Prostate gland (tissue), 2 donors: ENCODE results near the gene CUL4B.

Source experiments
- POLR2AphosphoS5 ChIP-seq: sonication (generic); formaldehyde crosslinking; IDR thresholded peaks from one replicate; pipeline ENCODE4 v1.6.1; 2017; ENCODE audit warnings: antibody characterized with exemption
- TF ChIP-seq, protein P1 (sequence below), 4 experiments: fragments of 200-600 bp in 2 of 4; fragments of 450-650 bp in 2 of 4; sonication (generic) in 2 of 4; IDR thresholded peaks; 1 replicate in 3 of 4; 2 replicates in 1 of 4; pipeline ENCODE4 v1.5.1; 2016 to 2019; ENCODE audit warnings: antibody characterized with exemption in 4 of 4, mild to moderate bottlenecking in 2 of 4, moderate library complexity in 2 of 4

DNA sequence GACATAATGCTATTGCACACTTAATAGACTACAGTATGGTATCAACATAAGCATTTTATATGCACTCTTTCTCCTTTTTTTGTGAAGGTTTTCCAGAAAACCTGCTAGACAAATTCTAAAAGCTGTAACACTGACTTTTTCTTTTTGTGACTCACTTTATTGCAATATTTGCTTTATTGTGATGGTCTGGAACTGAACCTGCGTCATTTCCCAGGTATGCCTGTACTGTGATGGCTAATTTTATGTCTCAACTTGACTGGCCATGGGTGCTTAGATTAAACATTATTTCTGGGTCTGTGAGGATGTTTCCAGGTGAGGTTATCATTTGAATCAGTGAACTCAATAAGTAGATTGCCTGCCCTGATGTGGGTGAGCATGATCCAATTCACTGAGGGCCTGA, 56.2 kb downstream of the CUL4B start:
- TF ChIP-seq, protein P1, sequence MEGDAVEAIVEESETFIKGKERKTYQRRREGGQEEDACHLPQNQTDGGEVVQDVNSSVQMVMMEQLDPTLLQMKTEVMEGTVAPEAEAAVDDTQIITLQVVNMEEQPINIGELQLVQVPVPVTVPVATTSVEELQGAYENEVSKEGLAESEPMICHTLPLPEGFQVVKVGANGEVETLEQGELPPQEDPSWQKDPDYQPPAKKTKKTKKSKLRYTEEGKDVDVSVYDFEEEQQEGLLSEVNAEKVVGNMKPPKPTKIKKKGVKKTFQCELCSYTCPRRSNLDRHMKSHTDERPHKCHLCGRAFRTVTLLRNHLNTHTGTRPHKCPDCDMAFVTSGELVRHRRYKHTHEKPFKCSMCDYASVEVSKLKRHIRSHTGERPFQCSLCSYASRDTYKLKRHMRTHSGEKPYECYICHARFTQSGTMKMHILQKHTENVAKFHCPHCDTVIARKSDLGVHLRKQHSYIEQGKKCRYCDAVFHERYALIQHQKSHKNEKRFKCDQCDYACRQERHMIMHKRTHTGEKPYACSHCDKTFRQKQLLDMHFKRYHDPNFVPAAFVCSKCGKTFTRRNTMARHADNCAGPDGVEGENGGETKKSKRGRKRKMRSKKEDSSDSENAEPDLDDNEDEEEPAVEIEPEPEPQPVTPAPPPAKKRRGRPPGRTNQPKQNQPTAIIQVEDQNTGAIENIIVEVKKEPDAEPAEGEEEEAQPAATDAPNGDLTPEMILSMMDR (IDR thresholded peaks at IDR 0.05): no peak
- no peak for TF ChIP-seq POLR2AphosphoS5
